ENCODE measurements around the gene TPD52L1.
"Not testable (repeated sequence)": the region's sequence is repeated elsewhere in the genome, so short reads cannot be mapped to it uniquely, and the experiment has no call there.

The TPD52L1 gene

GRCh38 chr6:125142618-125143017 lies 11.0 kb upstream of the TPD52L1 start:
- DNase-seq, result no peak

- DNase-seq, result no peak
These were observed 8.8 kb upstream of the TPD52L1 start for GRCh38 chr6:125144822-125145221.

- no peak for DNase-seq
These were observed 4.1 kb upstream of the TPD52L1 start for GRCh38 chr6:125149256-125150144.

- no peak for DNase-seq
These were observed 1.9 kb upstream of the TPD52L1 start for GRCh38 chr6:125151700-125152099.

- peak; percentile 64 for DNase-seq
These were observed 666 bp downstream of the TPD52L1 start for GRCh38 chr6:125154118-125154760.

- peak; percentile 84 for DNase-seq
These were observed 1.2 kb downstream of the TPD52L1 start for GRCh38 chr6:125154761-125155135.

GRCh38 chr6:125155344-125155743 lies 1.8 kb downstream of the TPD52L1 start:
- DNase-seq, result no peak

GRCh38 chr6:125156496-125156895 lies 2.9 kb downstream of the TPD52L1 start:
- no peak for DNase-seq

GRCh38 chr6:125157280-125157679 lies 3.7 kb downstream of the TPD52L1 start:
- DNase-seq, result no peak

GRCh38 chr6:125157725-125158124 lies 4.2 kb downstream of the TPD52L1 start:
- DNase-seq, result no peak

GRCh38 chr6:125163339-125163738 lies 9.8 kb downstream of the TPD52L1 start:
- not testable (repeated sequence) for DNase-seq

- no peak for DNase-seq
These were observed 10.2 kb downstream of the TPD52L1 start for GRCh38 chr6:125163811-125164210.

GRCh38 chr6:125164696-125165095 lies 11.1 kb downstream of the TPD52L1 start:
- no peak for DNase-seq

- no peak for DNase-seq
These were observed 11.7 kb downstream of the TPD52L1 start for GRCh38 chr6:125165256-125165655.

- DNase-seq, result no peak
These were observed 12.2 kb downstream of the TPD52L1 start for GRCh38 chr6:125165776-125166175.

GRCh38 chr6:125166711-125167110 lies 13.1 kb downstream of the TPD52L1 start:
- no peak for DNase-seq

GRCh38 chr6:125167579-125167978 lies 14.0 kb downstream of the TPD52L1 start:
- DNase-seq, result no peak

GRCh38 chr6:125169058-125169457 lies 15.5 kb downstream of the TPD52L1 start:
- no peak for DNase-seq

GRCh38 chr6:125169522-125169921 lies 15.9 kb downstream of the TPD52L1 start:
- no peak for DNase-seq

- DNase-seq, result peak; percentile 7
These were observed 16.8 kb downstream of the TPD52L1 start for GRCh38 chr6:125170376-125170775.

- no peak for DNase-seq
These were observed 19.9 kb downstream of the TPD52L1 start for GRCh38 chr6:125173341-125174095.

GRCh38 chr6:125174626-125175025 lies 21.1 kb downstream of the TPD52L1 start:
- DNase-seq, result no peak

GRCh38 chr6:125175466-125176048 lies 22.0 kb downstream of the TPD52L1 start:
- peak; percentile 38 for DNase-seq
